ENCODE measurements around the gene STIP1.

GRCh38 chr11:64204464-64204989, 18.6 kb downstream of the STIP1 start:
- TF ChIP-seq POLR2A (IDR thresholded peaks at IDR 0.05) (no peak), CTCF (IDR thresholded peaks at IDR 0.05) (peak; percentile 24 to 90 (median 76)), POLR2AphosphoS5 (IDR thresholded peaks at IDR 0.05) (peak; percentile 90)
